Nucleus accumbens (tissue), 56 donors: ENCODE results near the gene CRISPLD2.

ENCODE experiments used
- DNase-seq, 56 donors: peaks; one replicate each; lab custom pipeline; 2025; lab: John Stamatoyannopoulos, UW

CRISPLD2 gene

DNA sequence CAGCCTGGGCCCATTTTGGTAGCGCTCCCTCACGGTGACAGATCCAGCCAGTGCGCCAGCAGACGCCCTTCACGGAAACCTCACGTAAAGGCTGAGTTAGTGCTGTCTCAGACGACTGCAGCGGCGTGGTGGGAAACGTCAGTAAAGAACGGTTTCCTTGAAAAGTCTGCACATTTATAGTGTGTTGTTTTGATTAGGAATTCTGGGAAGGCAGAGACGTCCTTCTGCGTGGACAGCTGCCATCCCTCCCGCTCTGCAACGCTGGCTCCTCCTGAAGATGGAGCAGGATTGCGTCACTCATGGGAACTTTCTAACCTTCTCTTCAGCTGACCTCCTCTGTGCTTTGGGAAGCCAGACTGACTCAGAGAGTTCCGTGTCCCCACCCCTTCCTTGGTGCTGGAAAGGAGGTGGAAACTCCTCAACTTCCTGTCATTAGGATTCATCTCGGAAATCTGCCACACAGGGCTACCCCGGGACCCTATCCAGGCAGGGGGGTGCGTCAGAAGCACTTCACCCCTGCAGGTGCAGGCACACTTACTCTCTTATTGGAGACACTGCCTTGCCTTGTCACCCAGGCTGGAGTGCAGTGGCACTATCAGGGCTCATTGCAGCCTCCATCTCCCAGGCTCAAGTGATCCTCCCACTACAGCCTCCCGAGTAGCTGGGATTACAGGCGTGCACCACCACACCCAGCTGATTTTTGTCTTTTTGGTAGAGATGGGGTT lies 24.3 kb upstream of the CRISPLD2 start:
- DNase-seq, result no peak

DNA sequence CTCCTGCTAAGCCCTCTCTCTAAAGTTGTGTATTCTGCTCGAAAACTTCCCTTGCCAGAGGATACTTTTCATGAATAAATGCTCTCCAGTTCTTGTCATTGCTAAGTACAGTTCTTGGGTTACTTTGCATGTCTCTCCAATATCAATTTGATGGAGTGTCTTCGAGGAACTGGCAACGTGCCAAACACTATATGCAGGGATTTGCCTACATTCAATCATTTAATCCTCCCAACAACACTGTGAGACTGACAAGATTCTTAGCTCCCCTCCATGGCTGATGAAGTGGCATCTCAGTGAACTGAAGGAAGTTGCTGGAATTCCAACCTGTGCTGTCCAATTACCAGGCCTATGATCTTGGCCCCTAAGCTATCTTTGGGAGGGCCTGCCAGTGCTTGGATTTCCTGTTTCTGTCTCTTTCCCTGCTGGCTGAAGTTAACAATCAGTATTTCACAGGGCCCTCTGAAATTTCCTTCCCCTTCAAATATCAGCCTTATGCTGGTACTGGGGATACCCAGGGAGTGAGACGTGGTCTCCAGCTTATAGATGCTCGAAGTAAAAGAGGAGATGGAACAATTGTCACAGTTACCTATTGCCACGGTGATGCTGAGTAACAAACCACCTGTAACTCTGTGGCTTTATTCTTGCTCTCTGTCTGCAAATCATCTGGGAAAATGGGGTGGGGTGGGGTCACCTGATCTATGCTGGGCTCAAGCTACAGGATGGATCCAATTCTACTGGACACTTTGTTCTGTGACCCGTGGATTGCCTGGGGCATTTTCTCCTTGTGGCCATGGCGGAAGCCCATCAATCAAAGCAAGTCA lies 19.4 kb upstream of the CRISPLD2 start:
- no peak for DNase-seq

GRCh38 chr16:84803146-84803545 lies 16.6 kb upstream of the CRISPLD2 start:
- no peak for DNase-seq

DNA sequence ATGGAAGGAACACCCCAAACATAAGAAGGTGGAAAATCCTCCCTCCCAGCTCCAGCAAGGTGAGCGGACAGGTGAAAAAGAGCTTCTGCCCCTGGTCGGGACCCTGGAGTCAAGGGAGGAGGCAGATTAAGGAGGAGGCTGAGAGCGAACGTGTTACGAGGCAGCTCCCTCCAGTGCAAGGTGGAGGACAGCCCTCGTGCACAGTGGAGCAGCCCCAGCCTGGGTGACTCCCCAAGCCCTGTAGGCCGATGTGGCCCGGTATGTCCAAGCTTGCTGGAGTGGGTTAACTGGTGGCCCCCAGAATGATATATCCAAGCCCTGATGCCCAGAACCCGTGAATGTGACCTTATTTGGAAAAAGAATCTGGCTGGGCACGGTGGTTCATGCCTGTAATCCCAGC lies 15.5 kb upstream of the CRISPLD2 start:
- DNase-seq, result no peak

DNA sequence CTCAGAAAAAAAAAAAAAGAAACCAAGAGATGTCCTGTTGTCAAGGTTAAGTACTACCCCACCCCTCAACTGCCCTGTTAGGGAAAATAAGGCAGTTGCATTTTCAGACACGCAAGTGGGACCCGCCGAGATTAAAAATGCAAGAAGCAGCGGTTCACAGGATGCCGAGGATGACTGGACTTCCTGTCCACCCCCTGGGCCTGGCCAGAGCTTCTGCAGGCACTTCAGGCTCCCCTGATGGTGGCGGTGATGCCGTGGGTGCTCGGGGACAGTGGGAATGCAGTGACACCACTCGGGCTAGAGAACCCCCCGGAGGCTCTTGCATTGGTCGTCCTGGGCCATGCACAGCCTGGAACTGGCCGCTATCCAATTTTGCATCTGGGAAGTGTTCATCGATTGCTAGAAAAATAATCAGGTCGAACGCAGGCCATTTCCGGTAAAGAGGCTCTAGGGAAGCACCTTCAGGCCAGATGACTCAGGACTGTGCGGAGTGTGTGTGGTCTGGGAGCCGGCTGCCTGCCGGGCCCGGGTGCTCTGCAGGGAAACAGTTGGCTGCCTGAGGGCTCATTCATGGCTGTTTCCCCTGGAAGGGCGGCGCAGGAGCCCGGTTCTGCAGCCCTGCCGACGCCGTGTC lies 13.4 kb upstream of the CRISPLD2 start:
- DNase-seq, result peak in 4 of 56 donors; percentile 7 to 27 (median 18)

DNA sequence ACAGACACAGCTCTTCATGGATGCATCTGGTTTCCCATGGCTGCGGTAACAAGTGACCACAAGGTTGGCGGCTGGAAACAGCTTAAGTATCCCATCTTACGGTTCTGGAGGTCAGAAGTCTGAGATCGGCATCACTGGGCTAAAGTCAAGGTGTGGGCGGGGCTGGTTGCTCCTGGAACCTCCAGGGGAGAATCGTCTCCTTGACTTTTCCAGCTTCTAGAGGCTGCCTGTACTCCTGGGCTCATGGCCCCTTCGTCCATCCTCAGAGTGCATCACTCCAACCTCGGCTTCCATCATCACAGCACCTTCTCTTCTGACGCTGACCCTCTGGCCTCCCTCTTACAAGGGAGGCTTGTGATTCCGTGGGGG lies 12.9 kb upstream of the CRISPLD2 start:
- no peak for DNase-seq

DNA sequence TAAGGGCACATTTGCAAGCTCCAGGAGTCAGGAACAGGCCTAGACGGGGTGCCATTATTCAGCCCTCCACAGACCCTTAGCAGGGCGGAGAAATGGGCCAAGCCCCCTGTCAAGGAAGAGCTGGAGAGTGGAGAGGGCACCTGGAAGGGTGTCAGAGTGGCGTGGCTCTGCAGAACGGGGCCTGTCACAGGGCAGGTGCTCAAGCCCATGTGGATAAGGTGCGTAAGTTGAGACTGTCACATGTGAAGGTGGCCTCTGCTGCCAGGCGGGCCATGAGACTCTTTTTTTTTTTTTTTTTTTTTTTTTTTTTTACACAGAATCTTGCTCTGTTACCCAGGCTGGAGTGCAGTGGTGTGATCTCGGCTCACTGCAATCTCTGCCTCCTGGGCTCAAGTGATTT lies 12.0 kb upstream of the CRISPLD2 start:
- no peak for DNase-seq

GRCh38 chr16:84808826-84809225 lies 11.0 kb upstream of the CRISPLD2 start:
- no peak for DNase-seq

- no peak for DNase-seq
Measured at GRCh38 chr16:84810518-84811273, 9.1 kb upstream of the CRISPLD2 start.

GRCh38 chr16:84811529-84811928 lies 8.3 kb upstream of the CRISPLD2 start:
- DNase-seq, result no peak

- peak in 1 of 56 donors; percentile 10 for DNase-seq
Measured at GRCh38 chr16:84813141-84813934, 6.4 kb upstream of the CRISPLD2 start.

- DNase-seq, result no peak
Measured at GRCh38 chr16:84815462-84815861, 4.3 kb upstream of the CRISPLD2 start.

DNA sequence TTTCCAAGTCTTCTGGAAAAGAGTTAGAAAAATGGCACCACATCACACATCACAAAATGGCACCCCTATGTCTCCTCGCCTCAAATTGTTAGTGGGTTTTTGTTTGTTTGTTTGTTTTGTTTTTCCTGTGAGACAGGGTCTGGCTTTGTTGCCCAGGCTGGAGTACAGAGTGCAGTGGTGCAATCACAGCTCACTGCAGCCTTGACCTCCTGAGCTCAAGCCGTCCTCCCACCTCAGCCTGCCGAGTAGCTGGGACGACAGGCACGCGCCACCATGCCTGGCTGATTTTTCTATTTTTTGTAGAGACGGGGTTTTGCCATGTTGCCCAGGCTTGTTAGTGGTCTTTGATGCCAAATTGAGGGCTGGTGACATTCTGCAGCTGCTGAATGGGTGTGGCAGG lies 3.8 kb upstream of the CRISPLD2 start:
- DNase-seq, result no peak

- no peak for DNase-seq
Measured at GRCh38 chr16:84816485-84816884, 3.3 kb upstream of the CRISPLD2 start.

GRCh38 chr16:84817206-84817605 lies 2.6 kb upstream of the CRISPLD2 start:
- DNase-seq, result no peak

DNA sequence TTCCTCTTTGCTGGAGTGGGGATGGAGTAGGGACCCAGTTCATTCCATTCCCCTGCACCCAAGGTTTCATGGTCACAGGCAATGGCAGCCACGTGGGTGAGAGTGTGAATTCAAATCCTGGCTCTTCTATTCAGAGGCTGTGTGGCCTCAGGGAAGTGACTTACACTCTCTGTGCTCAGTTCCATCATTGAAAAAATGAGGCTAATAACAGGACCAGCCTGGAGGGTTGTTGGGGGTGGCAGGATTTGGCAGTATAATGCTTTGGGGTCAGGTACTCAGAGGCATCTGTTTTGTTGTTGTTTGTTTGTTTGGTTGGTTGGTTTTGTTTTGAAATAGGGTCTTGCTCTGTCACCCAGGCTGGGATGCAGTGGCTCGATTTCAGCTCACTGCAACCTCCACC lies 2.2 kb upstream of the CRISPLD2 start:
- no peak for DNase-seq

- DNase-seq, result no peak
Measured at GRCh38 chr16:84818133-84818532, 1.7 kb upstream of the CRISPLD2 start.

DNA sequence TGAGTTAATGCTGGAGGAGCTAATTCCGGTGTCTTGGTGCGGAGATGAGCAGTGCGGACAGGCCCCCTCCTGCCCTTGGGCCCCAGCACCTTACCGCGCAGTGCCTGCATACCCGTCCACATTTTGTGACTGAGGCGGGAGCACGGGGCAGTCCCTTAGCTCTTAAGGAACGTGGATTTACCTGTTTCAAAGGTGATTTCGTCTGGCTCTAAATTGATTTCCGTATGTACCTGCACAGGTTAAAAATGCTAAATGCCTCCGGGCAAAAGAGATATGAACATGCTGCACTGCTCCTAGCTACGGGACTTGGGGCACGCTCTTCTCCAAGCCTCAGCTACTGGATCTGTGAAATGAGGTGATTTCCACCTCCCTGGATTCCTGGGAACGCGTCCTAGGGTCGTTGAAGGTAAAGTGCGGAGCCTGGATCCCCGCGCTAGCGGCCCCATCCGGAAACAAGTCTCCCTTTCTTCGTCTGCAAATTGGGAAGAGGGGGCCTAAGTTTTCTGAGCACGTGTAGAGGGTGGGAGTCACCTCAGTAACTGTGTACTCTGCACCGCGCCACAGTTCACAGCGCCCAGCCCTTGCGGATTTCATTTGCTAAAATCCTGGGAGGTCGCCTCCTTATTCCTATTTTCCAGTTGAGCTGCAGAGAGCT lies 669 bp upstream of the CRISPLD2 start:
- no peak for DNase-seq

- no peak for DNase-seq
Measured at GRCh38 chr16:84820305-84820684, 510 bp downstream of the CRISPLD2 start.

- no peak for DNase-seq
Measured at GRCh38 chr16:84820771-84821170, 986 bp downstream of the CRISPLD2 start.
